ENCODE measurements around the gene FAM169A. TPM values are rescaled to one million over a fixed set of nuclear protein-coding genes. Genes with fewer than 3 reads are reported as not detected.
A peak's percentile ranks its signal among the peaks of the same experiment; 100 is the strongest.
"Not testable (repeated sequence)": the region's sequence is repeated elsewhere in the genome, so short reads cannot be mapped to it uniquely, and the experiment has no call there.

Gene FAM169A
- total and polyA plus RNA-seq, 9 donors: 0.33 to 0.92 (median 0.62) TPM

DNA sequence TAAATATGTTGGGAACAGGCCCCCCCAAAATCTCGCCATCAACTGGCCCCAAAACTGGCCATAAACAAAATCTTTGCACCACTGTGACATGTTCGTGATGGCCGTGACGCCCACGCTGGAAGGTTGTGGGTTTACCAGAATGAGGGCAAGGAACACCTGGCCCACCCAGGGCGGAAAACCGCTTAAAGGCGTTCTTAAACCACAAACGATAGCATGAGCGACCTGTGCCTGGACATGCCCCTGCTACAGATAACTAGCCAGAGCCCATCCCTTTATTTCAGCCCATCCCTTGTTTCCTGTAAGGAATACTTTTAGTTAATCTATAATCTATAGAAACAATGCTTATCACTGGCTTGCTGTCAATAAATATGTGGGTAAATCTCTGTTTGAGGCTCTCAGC is 3.2 kb upstream of the FAM169A start:
- peaks cover 32% of the 10 kb centered on the region for H3K27me3 ChIP-seq (ENCODE audit: control insufficient read depth, insufficient read depth, low read length)
- H3K4me1 ChIP-seq (ENCODE audit: control insufficient read depth, insufficient read depth, low read length); H3K4me3 ChIP-seq (ENCODE audit: low read length); DNase-seq; H3K27ac ChIP-seq (ENCODE audit: low read length); H3K9me3 ChIP-seq (replicated peaks; ENCODE audit: control insufficient read depth, low read depth, low read length); H3K36me3 ChIP-seq (ENCODE audit: control insufficient read depth, insufficient read depth, low read length): not testable (repeated sequence)
- 70% methylated on average over 4 of the region's 10 CpGs for WGBS (ENCODE audit: insufficient coverage)

DNA sequence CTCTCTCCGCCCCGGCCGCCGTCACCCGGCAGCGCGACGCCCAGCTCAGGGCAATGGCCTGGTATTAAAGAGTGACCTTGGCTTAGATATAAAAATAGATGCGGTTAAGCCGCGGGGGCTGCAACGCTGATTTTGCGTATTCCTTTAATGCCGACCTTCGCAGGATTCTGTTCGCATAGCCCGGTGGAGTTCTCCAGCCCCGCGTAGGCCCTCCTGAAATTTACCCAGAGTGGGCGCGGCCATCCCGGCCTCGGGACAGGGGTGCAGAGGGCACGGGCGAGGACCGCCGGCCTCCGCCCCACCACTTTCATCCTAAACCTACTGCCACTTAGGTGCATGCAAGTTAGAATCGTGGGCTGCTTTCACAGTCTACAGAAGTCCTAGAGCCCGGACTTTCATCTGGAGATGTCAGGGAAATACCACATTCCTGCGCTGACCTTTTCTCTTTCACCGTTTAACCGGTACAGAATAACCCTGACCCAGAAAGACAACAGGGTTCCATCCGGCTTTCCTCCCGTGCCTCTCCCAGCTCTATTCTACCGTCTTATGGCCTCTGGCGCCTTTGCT is 492 bp upstream of the FAM169A start:
- no peaks in the 10 kb centered on the region for H3K9me3 ChIP-seq (replicated peaks; ENCODE audit: control insufficient read depth, low read depth, low read length)
- peaks cover 9% of the 10 kb centered on the region for H3K4me1 ChIP-seq (ENCODE audit: control insufficient read depth, insufficient read depth, low read length)
- H3K27me3 ChIP-seq (ENCODE audit: control insufficient read depth, insufficient read depth, low read length): peaks cover 39% of the 10 kb centered on the region
- DNase-seq: peak; percentile 2
- no peak overlapping the region for H3K27ac ChIP-seq (ENCODE audit: low read length)
- WGBS (ENCODE audit: insufficient coverage): 7% methylated on average over 23 of the region's 37 CpGs
- H3K36me3 ChIP-seq (ENCODE audit: control insufficient read depth, insufficient read depth, low read length): no peaks in the 10 kb centered on the region
- H3K4me3 ChIP-seq (ENCODE audit: low read length): peak overlapping the region; percentile 26

DNA sequence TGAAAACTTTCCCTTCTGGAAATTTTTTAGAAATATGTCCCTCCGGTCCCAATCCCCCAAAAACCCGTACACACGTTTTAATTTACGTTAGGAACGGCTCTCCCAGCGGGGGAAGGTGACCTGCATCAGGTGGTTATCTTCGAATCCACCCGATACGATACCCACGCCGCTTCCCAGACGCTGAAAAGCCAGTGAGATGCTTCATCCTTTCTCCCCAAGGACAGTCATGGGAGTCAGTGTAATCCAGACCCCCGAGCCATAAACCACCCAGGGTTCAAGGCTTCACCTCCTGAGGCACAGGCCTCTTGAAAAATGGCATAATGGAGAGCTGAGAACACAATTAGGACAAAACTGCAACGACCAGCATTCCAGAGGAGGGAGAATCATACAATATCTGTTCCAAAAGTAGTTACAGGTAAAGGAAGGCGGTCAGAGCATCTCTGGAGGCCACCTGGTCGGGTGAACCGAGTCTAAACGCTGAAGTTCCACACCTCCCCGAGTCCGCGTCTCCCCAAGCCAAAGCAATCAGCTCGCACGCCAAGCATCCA is 857 bp downstream of the FAM169A start:
- WGBS (ENCODE audit: insufficient coverage): 2% methylated on average over 14 of the region's 23 CpGs
- DNase-seq: no peak
- no peak overlapping the region for H3K27ac ChIP-seq (ENCODE audit: low read length)
- peaks cover 9% of the 10 kb centered on the region for H3K4me1 ChIP-seq (ENCODE audit: control insufficient read depth, insufficient read depth, low read length)
- peaks cover 39% of the 10 kb centered on the region for H3K27me3 ChIP-seq (ENCODE audit: control insufficient read depth, insufficient read depth, low read length)
- H3K36me3 ChIP-seq (ENCODE audit: control insufficient read depth, insufficient read depth, low read length): no peaks in the 10 kb centered on the region
- H3K4me3 ChIP-seq (ENCODE audit: low read length): peak overlapping the region; percentile 25
- no peaks in the 10 kb centered on the region for H3K9me3 ChIP-seq (replicated peaks; ENCODE audit: control insufficient read depth, low read depth, low read length)

DNA sequence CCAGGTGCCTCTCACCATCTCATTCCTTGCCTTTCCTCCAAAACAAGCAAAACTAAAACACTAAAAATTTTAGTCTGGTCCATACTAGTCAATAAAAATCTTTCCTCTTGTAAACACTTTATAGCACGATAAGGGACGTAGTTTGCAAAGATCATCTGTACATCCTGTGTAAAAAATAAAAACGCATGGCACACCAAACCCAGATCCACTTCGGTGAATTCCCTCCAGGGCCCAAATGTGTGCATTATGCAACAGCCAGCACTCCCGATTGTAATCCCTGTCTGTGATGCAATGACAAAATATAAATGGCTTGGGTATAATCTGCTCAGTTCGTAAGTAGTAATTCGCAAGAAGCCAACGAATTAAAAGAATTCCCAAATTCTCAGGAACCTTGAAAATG is 1.4 kb downstream of the FAM169A start:
- no peak for DNase-seq
- WGBS (ENCODE audit: insufficient coverage): no CpG with 5 or more reads among the region's 8 CpGs
- Histone ChIP-seq H3K4me3 (ENCODE audit: low read length) (no peak overlapping the region), H3K36me3 (ENCODE audit: control insufficient read depth, insufficient read depth, low read length) (no peaks in the 10 kb centered on the region), H3K4me1 (ENCODE audit: control insufficient read depth, insufficient read depth, low read length) (peaks cover 9% of the 10 kb centered on the region), H3K9me3 (replicated peaks; ENCODE audit: control insufficient read depth, low read depth, low read length) (no peaks in the 10 kb centered on the region), H3K27me3 (ENCODE audit: control insufficient read depth, insufficient read depth, low read length) (peaks cover 37% of the 10 kb centered on the region), H3K27ac (ENCODE audit: low read length) (no peak overlapping the region)

DNA sequence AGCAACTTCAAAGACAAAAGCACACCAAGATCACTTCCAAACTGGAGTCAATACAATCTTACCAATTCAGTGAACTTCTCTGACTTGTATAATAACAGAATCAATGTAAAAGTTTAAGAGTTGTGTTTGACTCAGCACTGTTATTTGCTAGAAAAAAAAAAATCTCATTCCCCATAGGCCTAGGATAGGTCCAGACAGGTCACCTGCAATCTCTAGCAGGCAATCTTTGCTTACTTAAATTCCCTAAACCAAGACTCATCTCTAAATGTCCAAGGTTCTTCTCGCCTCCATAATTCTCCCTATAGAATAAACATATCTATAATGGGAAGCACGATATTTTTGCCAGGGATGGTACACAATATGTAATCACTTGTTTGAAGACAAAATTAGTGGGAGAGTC is 2.5 kb downstream of the FAM169A start:
- H3K36me3 ChIP-seq (ENCODE audit: control insufficient read depth, insufficient read depth, low read length): no peaks in the 10 kb centered on the region
- peaks cover 9% of the 10 kb centered on the region for H3K4me1 ChIP-seq (ENCODE audit: control insufficient read depth, insufficient read depth, low read length)
- H3K9me3 ChIP-seq (replicated peaks; ENCODE audit: control insufficient read depth, low read depth, low read length): no peaks in the 10 kb centered on the region
- no CpG with 5 or more reads among the region's 2 CpGs for WGBS (ENCODE audit: insufficient coverage)
- DNase-seq: no peak
- H3K27me3 ChIP-seq (ENCODE audit: control insufficient read depth, insufficient read depth, low read length): peaks cover 32% of the 10 kb centered on the region
- no peak overlapping the region for H3K4me3 ChIP-seq (ENCODE audit: low read length)
- no peak overlapping the region for H3K27ac ChIP-seq (ENCODE audit: low read length)

DNA sequence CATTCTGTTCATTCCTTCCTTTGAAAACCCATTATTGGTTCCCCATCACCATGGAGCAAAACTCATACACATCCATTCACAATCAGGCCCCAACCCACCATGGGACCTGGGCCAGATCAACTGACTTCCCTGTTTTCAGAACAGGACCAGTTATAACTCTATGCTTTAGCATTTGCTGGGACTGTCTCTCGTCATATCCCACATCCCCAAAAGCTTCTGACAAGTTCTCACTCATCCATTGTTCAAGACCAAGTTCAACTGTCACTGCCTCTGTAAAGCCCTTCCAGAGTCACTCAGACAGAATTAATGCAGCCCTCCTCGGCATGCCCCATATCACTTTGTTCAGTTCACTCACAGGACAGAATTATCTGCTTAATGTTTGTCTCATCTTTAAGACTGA is 4.0 kb downstream of the FAM169A start:
- H3K4me1 ChIP-seq (ENCODE audit: control insufficient read depth, insufficient read depth, low read length): peaks cover 9% of the 10 kb centered on the region

DNA sequence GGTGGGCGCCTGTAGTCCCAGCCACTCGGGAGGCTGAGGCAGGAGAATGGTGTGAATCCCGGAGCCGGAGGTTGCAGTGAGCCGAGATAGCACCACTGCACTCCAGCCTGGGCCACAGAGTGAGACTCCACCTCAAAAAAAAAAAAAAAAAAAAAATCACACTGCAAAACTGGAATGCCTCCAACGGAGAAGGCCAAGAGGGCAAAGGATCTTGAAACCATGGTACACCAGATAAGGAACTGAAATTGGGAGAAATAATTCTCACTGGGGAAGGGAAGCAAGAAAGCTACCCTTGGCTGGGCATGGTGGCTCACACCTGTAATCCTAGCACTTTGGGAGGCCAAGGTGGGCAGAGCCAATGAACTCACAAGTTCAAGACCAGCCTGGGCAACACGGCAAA is 9.2 kb downstream of the FAM169A start:
- DNase-seq; H3K36me3 ChIP-seq (ENCODE audit: control insufficient read depth, insufficient read depth, low read length): not testable (repeated sequence)
- no CpG with 5 or more reads among the region's 7 CpGs for WGBS (ENCODE audit: insufficient coverage)

More for the DNA sequence above, 4.0 kb downstream of the FAM169A start:
- H3K4me3 ChIP-seq (ENCODE audit: low read length): no peak overlapping the region
- no peak for DNase-seq
- no peak overlapping the region for H3K27ac ChIP-seq (ENCODE audit: low read length)
- H3K27me3 ChIP-seq (ENCODE audit: control insufficient read depth, insufficient read depth, low read length): peaks cover 26% of the 10 kb centered on the region
- 70% methylated on average over 2 of the region's 2 CpGs for WGBS (ENCODE audit: insufficient coverage)
- no peaks in the 10 kb centered on the region for H3K9me3 ChIP-seq (replicated peaks; ENCODE audit: control insufficient read depth, low read depth, low read length)
- no peaks in the 10 kb centered on the region for H3K36me3 ChIP-seq (ENCODE audit: control insufficient read depth, insufficient read depth, low read length)

DNA sequence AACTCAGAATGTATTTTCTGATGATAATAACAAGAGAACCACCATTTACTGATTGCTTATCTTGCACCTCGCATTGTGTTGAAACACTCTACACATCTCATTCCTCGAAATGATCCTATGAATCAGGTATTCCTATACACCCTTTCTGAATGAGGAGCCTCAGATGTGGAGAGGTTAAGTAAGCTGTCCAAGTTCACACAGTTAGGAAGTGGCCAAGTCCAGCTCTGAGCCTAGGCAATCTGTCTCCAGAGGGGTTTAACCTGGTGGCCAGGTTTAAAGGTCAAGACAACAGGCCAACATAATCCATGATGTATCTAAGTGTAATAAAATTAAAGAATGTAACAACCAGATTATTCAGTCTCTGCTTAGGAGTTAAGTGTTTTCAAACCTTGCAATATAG is 12.9 kb downstream of the FAM169A start:
- no CpG with 5 or more reads among the region's 2 CpGs for WGBS (ENCODE audit: insufficient coverage)
- H3K4me1 ChIP-seq (ENCODE audit: control insufficient read depth, insufficient read depth, low read length): no peaks in the 10 kb centered on the region
- H3K27ac ChIP-seq (ENCODE audit: low read length): no peak overlapping the region
- no peaks in the 10 kb centered on the region for H3K36me3 ChIP-seq (ENCODE audit: control insufficient read depth, insufficient read depth, low read length)
- DNase-seq: no peak
- no peaks in the 10 kb centered on the region for H3K27me3 ChIP-seq (ENCODE audit: control insufficient read depth, insufficient read depth, low read length)
- H3K4me3 ChIP-seq (ENCODE audit: low read length): no peak overlapping the region
- peaks cover 2% of the 10 kb centered on the region for H3K9me3 ChIP-seq (replicated peaks; ENCODE audit: control insufficient read depth, low read depth, low read length)

More for the DNA sequence above, 9.2 kb downstream of the FAM169A start:
- H3K4me1 ChIP-seq (ENCODE audit: control insufficient read depth, insufficient read depth, low read length); H3K27me3 ChIP-seq (ENCODE audit: control insufficient read depth, insufficient read depth, low read length); H3K9me3 ChIP-seq (replicated peaks; ENCODE audit: control insufficient read depth, low read depth, low read length); H3K27ac ChIP-seq (ENCODE audit: low read length); H3K4me3 ChIP-seq (ENCODE audit: low read length): not testable (repeated sequence)

DNA sequence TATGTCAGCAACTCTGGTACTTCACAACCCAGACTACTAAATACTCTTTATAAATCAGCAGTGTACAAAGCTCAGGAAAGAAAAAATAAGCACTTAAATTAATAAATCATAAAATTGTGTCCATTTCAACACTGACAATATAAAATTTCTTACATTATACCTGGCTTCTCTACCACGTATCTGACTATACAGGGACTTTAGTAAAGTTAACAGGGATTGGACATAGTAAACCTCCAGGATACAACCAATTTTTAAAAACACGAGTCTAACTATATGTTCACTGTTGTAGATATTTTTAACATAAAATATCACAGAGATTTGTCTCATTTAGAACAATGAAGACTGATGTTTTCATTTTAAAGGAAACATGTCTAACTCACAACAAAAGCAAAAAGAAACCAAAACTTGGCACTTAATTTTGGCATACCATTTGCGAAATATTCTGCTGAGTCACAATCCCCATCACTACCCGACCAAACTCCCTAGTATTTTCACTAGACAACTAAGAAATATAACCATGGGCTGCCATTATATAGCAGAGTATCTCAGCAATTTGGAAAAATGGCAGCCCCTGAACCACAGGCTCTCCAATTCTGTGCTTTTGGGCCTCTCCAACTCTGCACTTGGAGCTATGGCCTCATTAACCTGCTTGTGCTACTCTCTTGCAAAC is 14.4 kb downstream of the FAM169A start:
- Histone ChIP-seq H3K4me1 (ENCODE audit: control insufficient read depth, insufficient read depth, low read length) (no peaks in the 10 kb centered on the region), H3K4me3 (ENCODE audit: low read length) (no peak overlapping the region), H3K9me3 (replicated peaks; ENCODE audit: control insufficient read depth, low read depth, low read length) (peaks cover 2% of the 10 kb centered on the region), H3K36me3 (ENCODE audit: control insufficient read depth, insufficient read depth, low read length) (no peaks in the 10 kb centered on the region), H3K27me3 (ENCODE audit: control insufficient read depth, insufficient read depth, low read length) (no peaks in the 10 kb centered on the region), H3K27ac (ENCODE audit: low read length) (no peak overlapping the region)
- 70% methylated on average over 2 of the region's 4 CpGs for WGBS (ENCODE audit: insufficient coverage)
- DNase-seq: no peak

DNA sequence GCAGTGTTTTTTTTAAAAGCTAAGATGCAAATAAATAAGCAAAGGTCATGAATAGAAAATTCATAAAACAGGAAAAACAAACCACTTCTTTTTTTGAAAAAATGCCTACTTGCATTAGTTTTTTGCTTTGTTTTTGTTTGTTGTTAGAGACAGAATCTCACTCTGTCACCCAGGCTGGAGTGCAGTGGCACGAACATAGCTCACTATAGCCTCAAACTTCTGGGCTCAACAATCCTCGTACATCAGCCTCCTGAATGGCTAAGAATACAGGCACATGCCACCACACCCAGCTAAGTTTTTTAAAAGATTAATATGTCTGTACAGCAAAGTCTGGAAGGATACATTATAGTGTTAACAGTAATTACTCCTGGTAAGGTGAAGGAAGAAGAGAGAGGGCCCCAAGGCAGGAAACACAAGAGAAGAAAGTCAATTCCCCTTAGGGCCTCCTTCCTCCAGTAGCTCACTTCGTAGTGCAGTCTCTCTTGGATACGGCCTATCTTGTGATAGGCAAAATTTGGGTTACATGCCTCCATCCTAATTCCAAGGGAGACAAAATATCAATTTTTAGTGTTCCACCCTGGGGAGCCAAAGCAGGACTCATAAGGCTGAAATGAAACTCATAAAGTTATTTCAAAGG is 15.3 kb downstream of the FAM169A start:
- no CpG with 5 or more reads among the region's 4 CpGs for WGBS (ENCODE audit: insufficient coverage)
- Histone ChIP-seq H3K27ac (ENCODE audit: low read length) (no peak overlapping the region), H3K4me3 (ENCODE audit: low read length) (no peak overlapping the region), H3K36me3 (ENCODE audit: control insufficient read depth, insufficient read depth, low read length) (no peaks in the 10 kb centered on the region), H3K4me1 (ENCODE audit: control insufficient read depth, insufficient read depth, low read length) (no peaks in the 10 kb centered on the region), H3K9me3 (replicated peaks; ENCODE audit: control insufficient read depth, low read depth, low read length) (no peaks in the 10 kb centered on the region), H3K27me3 (ENCODE audit: control insufficient read depth, insufficient read depth, low read length) (no peaks in the 10 kb centered on the region)
- DNase-seq: no peak
